GM21786 (cell line): Measurements from ENCODE around the gene MACC1.
A peak's percentile ranks its signal among the peaks of the same experiment; 100 is the strongest.
"Not testable (repeated sequence)": the region's sequence is repeated elsewhere in the genome, so short reads cannot be mapped to it uniquely, and the experiment has no call there.

Experiments used
- ATAC-seq: cut with Tn5 transposase; IDR thresholded peaks from one replicate; pipeline ENCODE4 v1.9.1; 2021; ENCODE audit not compliant: unreplicated experiment

MACC1 gene

GRCh38 chr7:20133803-20134202 lies 83.4 kb downstream of the MACC1 start:
- ATAC-seq, result no peak

DNA sequence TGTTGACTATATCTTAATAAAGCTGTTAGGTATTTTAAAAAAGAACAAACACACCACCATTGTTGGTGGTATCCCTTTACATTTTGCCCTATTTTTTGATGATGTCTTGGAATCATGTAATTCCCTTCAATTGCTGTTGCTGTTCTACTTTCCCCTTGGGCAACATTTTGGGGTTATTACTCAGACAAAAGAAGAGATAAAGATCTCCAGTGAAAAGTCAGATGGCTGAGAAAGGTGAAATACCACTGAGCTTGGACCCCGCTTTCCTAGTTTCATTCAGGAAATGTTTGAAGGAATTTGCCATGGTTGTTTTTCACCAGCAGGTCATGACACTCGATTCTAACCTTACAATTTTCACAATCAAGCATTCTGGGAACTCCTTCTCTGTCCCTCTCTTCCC lies 84.6 kb downstream of the MACC1 start:
- no peak for ATAC-seq

DNA sequence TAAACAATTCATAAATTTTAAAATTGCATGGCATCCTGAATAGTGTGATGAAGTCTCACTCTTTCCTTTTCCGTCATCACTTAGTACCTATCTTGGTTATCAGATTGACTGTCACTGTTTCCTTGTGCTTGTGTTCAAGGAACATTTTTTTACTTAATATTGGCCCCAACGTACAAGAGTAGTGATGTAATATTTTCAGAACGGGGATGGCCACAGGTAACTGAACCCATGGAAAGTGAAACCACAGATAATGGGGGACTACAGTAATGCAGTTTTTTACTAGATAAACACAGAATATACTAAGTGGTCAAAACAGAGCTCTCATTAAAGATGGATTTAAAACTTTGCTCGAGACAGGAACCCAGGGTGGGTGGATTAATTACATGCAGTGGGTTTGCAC lies 85.4 kb downstream of the MACC1 start:
- no peak for ATAC-seq

DNA sequence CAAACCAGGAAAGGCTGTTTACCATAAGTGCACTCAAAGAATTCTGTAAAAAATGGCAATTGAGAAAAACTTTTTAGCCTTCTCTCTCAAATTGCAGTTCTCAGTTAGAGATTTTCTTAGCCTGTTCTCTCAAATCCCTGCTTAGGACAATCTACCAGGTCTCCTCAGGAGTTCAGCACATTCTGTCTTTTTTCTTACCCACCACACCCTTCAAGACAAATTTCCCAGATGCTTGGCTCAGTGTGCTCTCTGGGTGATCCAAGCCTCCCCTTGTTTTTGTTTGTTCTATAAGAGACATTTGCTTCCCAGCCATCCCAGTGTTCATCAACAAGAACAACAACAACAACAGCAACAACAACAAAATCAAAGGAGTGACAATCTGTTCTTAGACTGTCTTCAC lies 87.3 kb downstream of the MACC1 start:
- ATAC-seq, result no peak

DNA sequence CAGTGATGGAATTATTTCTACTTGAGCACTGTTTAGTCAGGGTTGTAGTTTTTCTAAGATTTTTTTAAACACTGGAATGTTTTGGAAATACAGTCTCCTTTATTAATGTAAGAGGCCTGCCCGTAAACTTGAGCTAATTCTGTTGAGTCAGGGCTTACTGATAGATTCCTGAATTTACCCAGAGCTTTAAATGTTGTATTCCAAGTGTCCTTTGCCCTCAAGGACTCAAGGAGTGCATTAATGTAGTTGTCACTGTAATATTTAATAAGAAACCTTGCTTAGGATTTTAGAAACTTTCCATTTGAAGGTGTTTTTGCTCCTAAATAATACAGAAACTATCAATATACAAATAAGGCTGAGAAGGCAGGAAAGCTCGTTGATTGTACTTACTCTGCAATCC lies 89.2 kb downstream of the MACC1 start:
- no peak for ATAC-seq

GRCh38 chr7:20126060-20126459 lies 91.1 kb downstream of the MACC1 start:
- ATAC-seq, result not testable (repeated sequence)

- not testable (repeated sequence) for ATAC-seq
Measured at GRCh38 chr7:20124087-20124486, 93.1 kb downstream of the MACC1 start.

- not testable (repeated sequence) for ATAC-seq
Measured at GRCh38 chr7:20122653-20123316, 94.4 kb downstream of the MACC1 start.

DNA sequence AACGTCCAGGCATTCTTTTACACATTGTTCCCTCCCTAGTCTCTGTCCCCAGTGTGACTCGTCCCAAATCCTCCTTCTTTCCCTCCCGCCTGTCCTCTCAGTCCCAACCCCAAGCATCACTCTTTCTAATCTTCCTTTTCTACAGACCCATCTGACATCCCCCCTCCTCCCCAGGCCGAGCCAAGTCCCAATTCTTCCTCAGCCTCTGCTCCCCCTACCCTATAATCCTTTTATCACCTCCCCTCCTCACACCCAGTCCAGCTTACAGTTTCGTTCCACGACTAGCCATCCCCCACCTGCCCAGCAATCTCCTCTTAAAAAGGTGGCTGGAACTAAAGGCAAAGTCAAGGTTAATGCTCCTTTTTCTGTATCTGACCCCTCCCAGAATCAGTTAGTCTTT lies 95.1 kb downstream of the MACC1 start:
- ATAC-seq, result no peak

GRCh38 chr7:20121404-20121803 lies 95.8 kb downstream of the MACC1 start:
- ATAC-seq, result no peak

- not testable (repeated sequence) for ATAC-seq
Measured at GRCh38 chr7:20120611-20121168, 96.5 kb downstream of the MACC1 start.

DNA sequence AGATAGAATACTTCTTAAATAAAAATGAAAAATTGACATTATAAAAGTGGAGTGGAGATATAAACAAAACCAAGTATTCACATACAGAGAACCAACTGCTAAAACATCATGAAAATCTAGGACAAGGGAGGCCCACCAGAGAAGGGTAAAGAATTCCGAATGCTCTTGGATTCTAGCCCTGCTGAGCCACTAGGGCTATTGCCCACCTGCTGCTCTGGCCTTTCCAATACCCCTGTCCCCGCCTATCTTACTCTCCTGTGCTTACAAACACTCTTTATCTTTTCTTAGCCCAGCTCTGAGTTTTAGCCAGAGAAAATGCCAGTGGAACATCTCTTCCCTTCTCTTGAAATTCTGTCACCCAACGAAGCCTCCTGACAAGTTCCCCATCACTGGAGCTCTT lies 100.3 kb downstream of the MACC1 start:
- ATAC-seq, result no peak

- ATAC-seq, result peak; percentile 85
Measured at GRCh38 chr7:20114468-20114867, 102.7 kb downstream of the MACC1 start.

DNA sequence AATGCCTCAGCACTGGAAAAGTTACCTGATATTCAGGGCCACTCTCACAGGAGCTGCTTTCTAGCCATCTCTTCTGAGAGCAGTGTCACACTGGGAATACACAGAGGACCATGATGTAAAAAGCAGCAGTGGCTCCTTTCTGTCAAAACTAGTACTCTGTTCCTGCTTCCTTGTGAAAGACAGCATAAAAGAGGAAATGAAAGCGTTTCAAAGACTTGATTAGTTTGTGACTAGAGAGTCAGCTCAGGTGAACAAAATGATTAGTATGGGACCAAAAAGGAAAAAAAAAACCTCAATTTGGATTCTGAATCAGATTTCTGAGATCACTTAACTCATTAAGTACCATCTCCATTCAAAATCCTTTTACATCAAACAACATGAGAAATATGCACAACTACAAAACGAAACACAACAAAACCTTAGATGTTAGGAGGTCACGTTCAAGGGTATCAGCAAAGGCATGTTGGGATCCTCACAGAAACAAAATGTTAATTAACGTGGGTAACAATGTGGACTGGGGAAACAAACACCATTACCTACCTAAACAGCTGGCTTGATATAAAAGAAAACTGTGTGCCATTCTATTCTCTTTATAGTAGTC lies 103.7 kb downstream of the MACC1 start:
- peak; percentile 92 for ATAC-seq

GRCh38 chr7:20112696-20113095 lies 104.5 kb downstream of the MACC1 start:
- no peak for ATAC-seq

DNA sequence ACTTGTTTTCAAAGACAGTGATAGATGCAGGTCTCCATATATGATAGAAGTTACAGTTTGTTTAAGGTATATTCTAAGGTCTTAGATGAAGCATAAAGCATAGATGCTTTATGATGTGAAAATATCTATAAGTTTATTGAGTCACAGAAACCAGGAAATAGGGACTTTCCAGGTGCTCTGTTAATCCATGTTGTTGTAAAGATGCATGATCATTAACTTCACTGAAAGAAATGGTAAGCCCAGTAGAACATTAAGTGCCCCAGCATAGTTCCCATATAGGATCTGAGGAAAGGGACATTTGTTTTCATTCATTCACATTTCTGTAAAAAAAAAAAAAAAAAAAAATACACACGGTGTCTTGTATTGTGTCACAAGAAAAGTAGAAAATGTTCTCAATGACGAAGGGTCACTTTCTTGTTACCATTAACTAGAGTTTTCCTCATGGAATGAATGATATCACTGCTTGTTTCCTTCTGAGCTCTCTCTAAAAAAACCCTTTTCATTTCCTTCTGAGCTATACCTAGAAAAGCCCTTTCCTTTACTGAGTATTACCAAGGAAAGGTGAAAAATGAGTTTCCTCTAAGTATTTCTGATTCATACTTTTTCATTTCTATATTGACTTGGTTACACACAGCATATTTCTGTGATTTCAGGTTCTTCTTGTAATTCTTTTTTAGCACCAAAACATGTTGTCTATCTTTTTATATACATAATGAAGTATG lies 105.2 kb downstream of the MACC1 start:
- ATAC-seq, result no peak

DNA sequence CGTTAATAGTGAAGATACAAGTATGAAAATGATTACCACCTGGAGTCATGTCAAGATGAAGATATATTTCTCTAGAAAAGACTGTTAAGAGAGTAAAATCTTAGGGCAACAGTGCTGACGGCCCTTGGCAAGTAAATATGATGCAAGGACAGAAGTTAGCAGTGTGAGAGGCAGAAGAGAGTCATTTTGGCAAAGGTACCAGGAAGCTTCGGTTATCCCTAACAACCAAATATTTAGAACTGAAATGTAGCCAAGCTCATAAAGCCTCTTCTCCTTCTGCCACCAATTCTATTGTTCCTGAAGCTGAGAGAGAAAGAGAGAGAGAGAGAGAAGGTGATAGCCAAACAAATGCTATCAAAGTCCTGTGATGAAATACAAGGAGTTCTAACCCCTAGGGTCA lies 109.6 kb downstream of the MACC1 start:
- no peak for ATAC-seq

DNA sequence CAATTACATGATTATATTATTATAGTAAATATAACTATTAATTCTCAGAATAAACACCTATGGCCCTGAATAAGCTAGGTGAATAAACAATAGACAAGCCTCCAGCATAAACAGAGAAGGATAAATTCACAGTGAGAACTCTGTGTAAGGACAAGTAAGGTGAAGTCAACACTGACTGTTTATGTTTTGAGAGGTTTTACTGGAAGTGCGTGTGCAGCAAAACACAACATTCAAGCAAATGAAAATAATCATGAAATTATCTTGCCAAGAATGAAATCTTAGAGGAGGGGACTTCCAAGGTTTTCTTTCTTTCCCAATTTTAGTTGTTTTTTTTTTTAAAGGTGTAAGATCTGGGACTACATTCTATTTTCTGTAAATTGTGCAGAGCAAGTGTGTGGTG lies 112.5 kb downstream of the MACC1 start:
- no peak for ATAC-seq

GRCh38 chr7:20102982-20103381 lies 114.2 kb downstream of the MACC1 start:
- ATAC-seq, result no peak

DNA sequence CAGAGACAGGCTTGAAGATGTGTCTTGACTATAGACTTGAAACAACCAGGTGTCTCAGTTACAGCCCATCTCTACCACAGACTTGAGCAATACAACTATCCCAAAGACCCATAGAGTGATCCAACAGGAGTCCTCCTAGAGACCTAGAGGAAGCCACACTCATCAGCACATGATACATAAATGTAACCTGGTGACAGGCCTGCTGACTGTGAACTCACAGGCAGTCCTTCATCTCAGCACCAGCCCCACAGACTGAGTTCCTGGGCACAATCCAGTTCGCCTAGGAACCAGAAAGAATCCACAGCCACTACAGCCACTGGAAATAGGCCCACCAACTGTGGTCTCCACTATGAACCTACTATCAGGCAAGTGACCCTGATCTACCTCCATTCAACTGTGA lies 121.3 kb downstream of the MACC1 start:
- ATAC-seq, result no peak

DNA sequence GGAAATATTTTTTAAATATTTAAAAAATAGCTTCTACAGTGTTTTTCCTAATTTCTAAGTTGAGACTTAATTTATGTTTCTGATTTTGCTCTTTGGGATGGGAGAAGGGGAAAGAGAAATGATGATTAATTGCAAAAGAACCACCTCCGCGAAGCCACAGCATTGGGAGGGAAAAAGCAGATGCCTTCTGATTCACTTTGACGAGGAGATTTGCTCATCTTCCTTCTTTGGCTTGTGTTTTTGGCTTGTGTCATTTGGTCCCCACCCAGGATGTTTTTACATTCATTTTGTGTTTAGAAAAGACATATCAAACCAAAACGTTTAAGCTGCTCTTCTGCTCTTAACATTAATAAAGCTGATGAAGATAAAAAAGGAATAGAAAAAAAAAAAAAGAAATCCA lies 121.7 kb downstream of the MACC1 start:
- ATAC-seq, result no peak

DNA sequence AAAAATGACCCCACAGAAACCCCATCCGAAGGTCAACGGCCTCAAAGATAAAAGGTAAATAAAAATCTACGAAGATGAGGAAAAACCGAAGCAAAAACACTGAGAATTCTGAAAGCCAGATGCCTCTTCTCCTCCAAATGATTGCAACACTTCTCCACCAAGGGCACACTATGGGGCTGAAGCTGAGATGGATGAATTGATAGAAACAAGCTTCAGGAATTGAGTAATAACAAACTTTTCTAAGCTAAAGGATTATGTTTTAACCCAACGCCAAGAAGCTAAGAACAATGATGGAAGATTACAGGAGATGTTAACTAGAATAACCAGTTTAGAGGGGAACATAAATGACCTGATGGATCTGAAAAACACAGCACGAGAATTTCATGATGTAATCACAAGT lies 127.8 kb downstream of the MACC1 start:
- ATAC-seq, result no peak
